Chondrocyte (in vitro differentiated cells): ENCODE results near the gene HAS3. TPM values are rescaled to one million over a fixed set of nuclear protein-coding genes. Genes with fewer than 3 reads are reported as not detected.
A peak's percentile ranks its signal among the peaks of the same experiment; 100 is the strongest.

Experiments
- DNase-seq: peaks from one replicate; pipeline ENCODE4 v3.0.0; 2021; ENCODE audit warnings: mixed read lengths, low spot score
- H3K27ac Mint-ChIP-seq: one replicate; pipeline ENCODE4 v1.8.0; 2021; ENCODE audit warnings: mild to moderate bottlenecking, moderate library complexity, mixed read lengths; ENCODE audit not compliant: unreplicated experiment
- H3K27me3 Mint-ChIP-seq: 2 replicates; pipeline ENCODE4 v1.8.0; 2021; ENCODE audit warnings: low read depth, mixed read lengths
- H3K36me3 Mint-ChIP-seq: 2 replicates; pipeline ENCODE4 v1.8.0; 2021; ENCODE audit warnings: low read depth, mixed read lengths
- H3K4me1 Mint-ChIP-seq: 2 replicates; pipeline ENCODE4 v1.8.0; 2021; ENCODE audit warnings: low read depth, mild to moderate bottlenecking, mixed read lengths
- H3K4me3 Mint-ChIP-seq: one replicate; pipeline ENCODE4 v1.8.0; 2021; ENCODE audit warnings: mild to moderate bottlenecking, moderate library complexity, mixed read lengths; ENCODE audit not compliant: unreplicated experiment
- H3K9me3 Mint-ChIP-seq: 2 replicates; pipeline ENCODE4 v1.8.0; 2021; ENCODE audit warnings: low read depth, mixed read lengths
- CTCF ChIP-seq: fragments of 200-600 bp; sonication (generic); IDR thresholded peaks from 2 replicates; pipeline ENCODE4 v1.5.0; 2021; ENCODE audit warnings: antibody characterized with exemption, mild to moderate bottlenecking, moderate library complexity
- total RNA-seq: library from RNA; stranded (reverse); gene quantifications from 3 replicates; pipeline ENCODE4 v1.2.1, GENCODE V29; 2021

The HAS3 gene
- total RNA-seq, 1 donor from 2014 or later, result 1.5 TPM

- DNase-seq, result no peak
- H3K27me3 Mint-ChIP-seq, result no peaks in the 10 kb centered on the region
- peaks cover 22% of the 10 kb centered on the region for H3K4me1 Mint-ChIP-seq
- H3K27ac Mint-ChIP-seq, result no peak overlapping the region
- H3K4me3 Mint-ChIP-seq, result peak overlapping the region; percentile 68
- no peaks in the 10 kb centered on the region for H3K9me3 Mint-ChIP-seq
- H3K36me3 Mint-ChIP-seq, result peaks cover 3% of the 10 kb centered on the region
- TF ChIP-seq CTCF, result peak; percentile 24
Observed at GRCh38 chr16:69107316-69107962, 2.0 kb downstream of the HAS3 start.

DNA sequence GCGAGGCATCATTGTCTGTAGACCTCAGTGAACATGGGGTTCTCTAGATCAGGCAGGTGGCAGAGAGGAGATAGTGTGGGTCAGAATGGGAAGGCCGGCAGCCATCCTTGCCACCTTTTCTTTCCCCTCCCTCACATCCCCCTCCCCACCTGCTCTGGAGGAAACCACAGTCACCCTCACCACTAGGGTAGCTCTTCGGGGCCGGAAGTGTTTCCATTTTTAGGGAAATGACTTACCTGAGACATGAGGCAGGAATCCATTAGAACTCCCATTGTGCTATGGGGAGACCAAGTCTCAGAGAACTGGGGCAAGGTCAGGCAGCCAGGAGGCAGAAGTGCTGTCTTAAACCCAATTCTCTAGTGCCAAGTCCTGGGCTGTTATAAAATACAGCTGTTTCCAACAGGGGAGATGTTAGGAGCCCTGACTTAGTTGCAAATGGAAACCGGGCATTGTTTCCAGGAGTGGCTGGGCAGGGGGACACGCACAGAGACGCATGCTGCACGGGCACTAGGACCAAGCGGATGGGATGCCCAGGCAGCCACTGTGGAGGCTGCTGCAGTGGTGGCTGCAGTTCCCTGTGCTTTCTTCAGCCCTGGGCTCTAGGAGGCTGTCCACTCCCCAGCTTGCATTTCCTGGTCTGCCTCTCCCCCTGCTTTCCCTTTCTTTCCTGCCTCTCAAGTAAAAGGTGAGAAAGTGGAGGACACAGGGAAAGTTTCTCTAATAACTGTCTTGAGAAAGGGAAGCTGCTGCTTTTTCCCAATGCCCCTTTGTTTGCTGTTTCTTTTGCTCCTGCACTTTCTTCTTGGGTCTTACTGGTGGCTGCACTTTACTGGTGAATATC is 2.8 kb downstream of the HAS3 start:
- peak; percentile 36 for DNase-seq
- Mint-ChIP-seq H3K36me3 (peaks cover 3% of the 10 kb centered on the region), H3K4me3 (peak overlapping the region; percentile 45), H3K27ac (no peak overlapping the region), H3K4me1 (peaks cover 22% of the 10 kb centered on the region), H3K27me3 (no peaks in the 10 kb centered on the region), H3K9me3 (no peaks in the 10 kb centered on the region)
- no peak for TF ChIP-seq CTCF

GRCh38 chr16:69108905-69109252 is 3.4 kb downstream of the HAS3 start:
- Mint-ChIP-seq H3K27me3 (no peaks in the 10 kb centered on the region), H3K27ac (no peak overlapping the region)

GRCh38 chr16:69109486-69110270 is 4.2 kb downstream of the HAS3 start:
- H3K27ac Mint-ChIP-seq, result no peak overlapping the region
- H3K4me1 Mint-ChIP-seq, result peaks cover 22% of the 10 kb centered on the region
- H3K9me3 Mint-ChIP-seq, result no peaks in the 10 kb centered on the region
- peaks cover 5% of the 10 kb centered on the region for H3K36me3 Mint-ChIP-seq
- DNase-seq, result peak; percentile 87
- H3K4me3 Mint-ChIP-seq, result no peak overlapping the region
- no peak for TF ChIP-seq CTCF
- H3K27me3 Mint-ChIP-seq, result no peaks in the 10 kb centered on the region

More at GRCh38 chr16:69108905-69109252, 3.4 kb downstream of the HAS3 start:
- peak; percentile 32 for DNase-seq
- Mint-ChIP-seq H3K4me1 (peaks cover 22% of the 10 kb centered on the region), H3K36me3 (peaks cover 3% of the 10 kb centered on the region), H3K4me3 (no peak overlapping the region), H3K9me3 (no peaks in the 10 kb centered on the region)
- TF ChIP-seq CTCF, result no peak

DNA sequence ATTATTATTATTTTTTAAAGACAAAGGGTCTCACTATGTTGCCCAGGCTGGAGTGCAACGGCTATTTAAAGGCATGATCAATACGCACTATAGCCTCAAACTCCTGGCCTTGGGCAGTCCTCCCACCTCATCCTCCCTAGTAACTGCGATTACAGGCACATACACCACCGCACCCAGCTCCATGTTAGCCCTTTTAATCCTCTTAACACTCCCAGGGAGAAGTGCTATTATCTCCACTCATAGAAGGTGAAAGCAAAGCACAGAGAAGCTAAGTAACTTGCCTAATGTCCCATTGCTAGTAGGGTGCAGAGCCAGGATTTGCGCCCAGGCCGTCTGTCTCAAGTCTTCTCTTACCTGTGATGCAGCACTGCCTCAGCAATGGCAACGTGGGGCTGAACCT is 5.0 kb downstream of the HAS3 start:
- Mint-ChIP-seq H3K4me1 (peaks cover 18% of the 10 kb centered on the region), H3K27ac (no peak overlapping the region), H3K36me3 (peaks cover 9% of the 10 kb centered on the region), H3K9me3 (no peaks in the 10 kb centered on the region), H3K27me3 (no peaks in the 10 kb centered on the region), H3K4me3 (no peak overlapping the region)
- no peak for TF ChIP-seq CTCF
- DNase-seq, result peak; percentile 4
